ENCODE results near the gene FBF1.
A peak's percentile ranks its signal among the peaks of the same experiment; 100 is the strongest.
"Not testable (repeated sequence)": the region's sequence is repeated elsewhere in the genome, so short reads cannot be mapped to it uniquely, and the experiment has no call there.

The FBF1 gene

GRCh38 chr17:75980188-75981018 lies 39.6 kb upstream of the FBF1 start:
- no peak for DNase-seq
- in situ Hi-C loops (cut with HindIII; ENCODE audit: low pct_ligation_motif_present, low sequenced_read_pairs), result no loop called here
- H3K36me3 ChIP-seq (replicated peaks), result no peaks in the 10 kb centered on the region
- no peaks in the 10 kb centered on the region for H3K27me3 ChIP-seq (replicated peaks)
- TF ChIP-seq CTCF (IDR thresholded peaks at IDR 0.05; ENCODE audit: low read depth, low read length, missing control alignments), result no peak
- H3K27ac ChIP-seq, result peak overlapping the region; percentile 100
- peak overlapping the region; percentile 75 for H3K4me3 ChIP-seq (ENCODE audit: low read depth, low read length)

- DNase-seq, result peak; percentile 66
- no peaks in the 10 kb centered on the region for H3K36me3 ChIP-seq (replicated peaks)
- in situ Hi-C loops (cut with HindIII; ENCODE audit: low pct_ligation_motif_present, low sequenced_read_pairs), result no loop called here
- peak overlapping the region; percentile 100 for H3K27ac ChIP-seq
- H3K4me3 ChIP-seq (ENCODE audit: low read depth, low read length), result peak overlapping the region; percentile 75
- TF ChIP-seq CTCF (IDR thresholded peaks at IDR 0.05; ENCODE audit: low read depth, low read length, missing control alignments), result no peak
- no peaks in the 10 kb centered on the region for H3K27me3 ChIP-seq (replicated peaks)
Observed at GRCh38 chr17:75979705-75980187, 38.9 kb upstream of the FBF1 start.

GRCh38 chr17:75978938-75979704 lies 38.3 kb upstream of the FBF1 start, which contains the start of the genes ACOX1 and TEN1:
Gene ACOX1, minus strand, starts transcription at chr17:75979166. Its CDS starts 93 bp downstream, at chr17:75979073.
Gene TEN1, plus strand, starts transcription at chr17:75979240. Its CDS starts 6,953 bp downstream, at chr17:75986193.
- peak; percentile 28 for TF ChIP-seq CTCF (IDR thresholded peaks at IDR 0.05; ENCODE audit: low read depth, low read length, missing control alignments)
- no peaks in the 10 kb centered on the region for H3K27me3 ChIP-seq (replicated peaks)
- H3K4me3 ChIP-seq (ENCODE audit: low read depth, low read length), result peak within 1 kb of the TSS; percentile 75
- DNase-seq, result peak; percentile 93
- peaks cover 2% of the 10 kb centered on the region for H3K36me3 ChIP-seq (replicated peaks)
- in situ Hi-C loops (cut with HindIII; ENCODE audit: low pct_ligation_motif_present, low sequenced_read_pairs), result no loop called here
- H3K27ac ChIP-seq, result peak within 1 kb of the TSS; percentile 100

- in situ Hi-C loops (cut with HindIII; ENCODE audit: low pct_ligation_motif_present, low sequenced_read_pairs), result no loop called here
- no peak for DNase-seq
- no peak for TF ChIP-seq CTCF (IDR thresholded peaks at IDR 0.05; ENCODE audit: low read depth, low read length, missing control alignments)
- Histone ChIP-seq H3K27me3 (replicated peaks) (no peaks in the 10 kb centered on the region), H3K36me3 (replicated peaks) (peaks cover 12% of the 10 kb centered on the region), H3K4me3 (ENCODE audit: low read depth, low read length) (no peak overlapping the region), H3K27ac (no peak overlapping the region)
Observed at GRCh38 chr17:75976175-75976848, 35.5 kb upstream of the FBF1 start.

GRCh38 chr17:75975757-75976174 lies 34.9 kb upstream of the FBF1 start:
- H3K27me3 ChIP-seq (replicated peaks), result no peaks in the 10 kb centered on the region
- H3K36me3 ChIP-seq (replicated peaks), result peaks cover 13% of the 10 kb centered on the region
- no peak for DNase-seq
- no peak overlapping the region for H3K27ac ChIP-seq
- in situ Hi-C loops (cut with HindIII; ENCODE audit: low pct_ligation_motif_present, low sequenced_read_pairs), result no loop called here
- TF ChIP-seq CTCF (IDR thresholded peaks at IDR 0.05; ENCODE audit: low read depth, low read length, missing control alignments), result no peak
- H3K4me3 ChIP-seq (ENCODE audit: low read depth, low read length), result no peak overlapping the region

GRCh38 chr17:75975187-75975586 lies 34.3 kb upstream of the FBF1 start:
- DNase-seq; H3K27ac ChIP-seq; H3K4me3 ChIP-seq (ENCODE audit: low read depth, low read length); H3K27me3 ChIP-seq (replicated peaks); in situ Hi-C loops (cut with HindIII; ENCODE audit: low pct_ligation_motif_present, low sequenced_read_pairs): not testable (repeated sequence)
- H3K36me3 ChIP-seq (replicated peaks), result peaks cover 14% of the 10 kb centered on the region

Measured in brain microvascular endothelial cell (primary cell).